Parathyroid adenoma (tissue), 2 donors: ENCODE measurements around the gene MRPS25.

ENCODE experiments used
- H2AFZ ChIP-seq: fragments of 300-600 bp; sonication (generic); one replicate; pipeline ENCODE4 v1.7.0; 2017; ENCODE audit warnings: antibody characterized with exemption, mild to moderate bottlenecking
- H3K27ac ChIP-seq: fragments of 300-600 bp; sonication (generic); one replicate; pipeline ENCODE4 v1.7.0; 2017
- H3K27me3 ChIP-seq: fragments of 300-600 bp; sonication (generic); one replicate; pipeline ENCODE4 v1.7.0; 2017; ENCODE audit warnings: low read length; ENCODE audit not compliant: control insufficient read depth, insufficient read depth
- H3K36me3 ChIP-seq: fragments of 300-600 bp; sonication (generic); one replicate; pipeline ENCODE4 v1.7.0; 2017; ENCODE audit warnings: low read length; ENCODE audit not compliant: control insufficient read depth, insufficient read depth
- H3K4me1 ChIP-seq: fragments of 300-600 bp; sonication (generic); one replicate; pipeline ENCODE4 v1.7.0; 2017; ENCODE audit warnings: control low read depth
- H3K4me2 ChIP-seq: fragments of 300-600 bp; sonication (generic); one replicate; pipeline ENCODE4 v1.7.0; 2017; ENCODE audit warnings: low read length
- H3K4me3 ChIP-seq: fragments of 300-600 bp; sonication (generic); one replicate; pipeline ENCODE4 v1.7.0; 2017; ENCODE audit warnings: low read depth, low read length
- H3K79me2 ChIP-seq: fragments of 300-600 bp; sonication (generic); one replicate; pipeline ENCODE4 v1.7.0; 2017; ENCODE audit warnings: control low read depth
- H3K9ac ChIP-seq: fragments of 300-600 bp; sonication (generic); one replicate; pipeline ENCODE4 v1.7.0; 2017; ENCODE audit warnings: mild to moderate bottlenecking
- H3K9me3 ChIP-seq: fragments of 300-600 bp; sonication (generic); one replicate; pipeline ENCODE4 v1.7.0; 2017; ENCODE audit warnings: low read length; ENCODE audit not compliant: control insufficient read depth
- CTCF ChIP-seq: fragments of 300-600 bp; sonication (generic); IDR thresholded peaks from one replicate; pipeline ENCODE4 v1.7.0; 2017; ENCODE audit warnings: antibody characterized with exemption, mild to moderate bottlenecking
- donor health status: primary hyperparathyroidism.

MRPS25 gene

GRCh38 chr3:15086263-15086662 is 21.1 kb upstream of the MRPS25 start:
- Histone ChIP-seq H3K4me1 (no peaks in the 10 kb centered on the region), H3K9me3 (no peaks in the 10 kb centered on the region), H3K4me3 (no peak overlapping the region), H3K79me2 (no peaks in the 10 kb centered on the region), H3K4me2 (no peak overlapping the region), H3K27me3 (no peaks in the 10 kb centered on the region), H3K27ac (no peak overlapping the region), H3K9ac (no peak overlapping the region), H2AFZ (no peak overlapping the region), H3K36me3 (no peaks in the 10 kb centered on the region)
- no peak for TF ChIP-seq CTCF

GRCh38 chr3:15083252-15083651 is 18.1 kb upstream of the MRPS25 start:
- TF ChIP-seq CTCF, result no peak
- Histone ChIP-seq H3K79me2 (no peaks in the 10 kb centered on the region), H3K36me3 (no peaks in the 10 kb centered on the region), H3K4me3 (no peak overlapping the region), H3K4me2 (no peak overlapping the region), H3K27ac (no peak overlapping the region), H3K9ac (no peak overlapping the region), H3K4me1 (no peaks in the 10 kb centered on the region), H2AFZ (no peak overlapping the region), H3K9me3 (no peaks in the 10 kb centered on the region), H3K27me3 (no peaks in the 10 kb centered on the region)

- TF ChIP-seq CTCF, result no peak
- Histone ChIP-seq H3K9me3 (no peaks in the 10 kb centered on the region), H3K4me3 (no peak overlapping the region), H3K27me3 (no peaks in the 10 kb centered on the region), H3K4me2 (no peak overlapping the region), H3K4me1 (no peaks in the 10 kb centered on the region), H3K36me3 (no peaks in the 10 kb centered on the region), H3K79me2 (no peaks in the 10 kb centered on the region), H3K27ac (no peak overlapping the region), H3K9ac (no peak overlapping the region), H2AFZ (no peak overlapping the region)
Measured at GRCh38 chr3:15081960-15082664, 17.0 kb upstream of the MRPS25 start.

- H3K27ac ChIP-seq, result no peak overlapping the region
- no peaks in the 10 kb centered on the region for H3K27me3 ChIP-seq
- H3K4me2 ChIP-seq, result no peak overlapping the region
- no peak for TF ChIP-seq CTCF
- no peak overlapping the region for H3K4me3 ChIP-seq
- H2AFZ ChIP-seq, result no peak overlapping the region
- no peaks in the 10 kb centered on the region for H3K36me3 ChIP-seq
- no peaks in the 10 kb centered on the region for H3K4me1 ChIP-seq
- H3K9me3 ChIP-seq, result no peaks in the 10 kb centered on the region
- no peaks in the 10 kb centered on the region for H3K79me2 ChIP-seq
- no peak overlapping the region for H3K9ac ChIP-seq
Measured at GRCh38 chr3:15079091-15079490, 14.0 kb upstream of the MRPS25 start.

GRCh38 chr3:15074500-15074899 is 9.4 kb upstream of the MRPS25 start:
- no peak overlapping the region for H2AFZ ChIP-seq
- no peaks in the 10 kb centered on the region for H3K79me2 ChIP-seq
- H3K9me3 ChIP-seq, result no peaks in the 10 kb centered on the region
- no peak overlapping the region for H3K4me3 ChIP-seq
- H3K4me2 ChIP-seq, result no peak overlapping the region
- no peaks in the 10 kb centered on the region for H3K27me3 ChIP-seq
- H3K36me3 ChIP-seq, result no peaks in the 10 kb centered on the region
- no peak overlapping the region for H3K27ac ChIP-seq
- H3K9ac ChIP-seq, result no peak overlapping the region
- no peak for TF ChIP-seq CTCF
- no peaks in the 10 kb centered on the region for H3K4me1 ChIP-seq
